ENCODE measurements around the gene UTS2B. TPM values are rescaled to one million over a fixed set of nuclear protein-coding genes. Genes with fewer than 3 reads are reported as not detected.

The UTS2B gene
- polyA plus RNA-seq, 1 donor from 2014 or later: 0.46 TPM

Other genes starting within 250 kb of the UTS2B start
- gene OSTN, start 131.3 kb downstream of the UTS2B start, polyA plus RNA-seq: 0.17 TPM in 1 of 2 replicates, not detected in the other
- 51.7 and 58.2 TPM in 2 replicates for gene CCDC50, start 1.1 kb downstream of the UTS2B start, polyA plus RNA-seq
- not detected in 2 replicates for gene PYDC2, start 130.6 kb upstream of the UTS2B start, polyA plus RNA-seq

Data from neural cell (in vitro differentiated cells).